AG08395 (cell line): Measurements from ENCODE around the gene COX5A.
"Not testable (repeated sequence)": the region's sequence is repeated elsewhere in the genome, so short reads cannot be mapped to it uniquely, and the experiment has no call there.

ENCODE experiments used
- DNase-seq: peaks from one replicate; pipeline ENCODE4 v3.0.0; 2012; ENCODE audit warnings: mixed read lengths, low spot score

COX5A gene

GRCh38 chr15:74901612-74902063, 36.2 kb downstream of the COX5A start:
- DNase-seq, result peak; percentile 85

- no peak for DNase-seq
Observed at GRCh38 chr15:74897300-74897701, 40.6 kb downstream of the COX5A start.

GRCh38 chr15:74896316-74896715, 41.6 kb downstream of the COX5A start:
- DNase-seq, result no peak

- DNase-seq, result no peak
Observed at GRCh38 chr15:74895830-74896229, 42.0 kb downstream of the COX5A start.

- not testable (repeated sequence) for DNase-seq
Observed at GRCh38 chr15:74894383-74894782, 43.5 kb downstream of the COX5A start.

- DNase-seq, result no peak
Observed at GRCh38 chr15:74893627-74894026, 44.2 kb downstream of the COX5A start.

GRCh38 chr15:74892931-74893330, 44.9 kb downstream of the COX5A start:
- DNase-seq, result no peak

- no peak for DNase-seq
Observed at GRCh38 chr15:74892313-74892712, 45.6 kb downstream of the COX5A start.

GRCh38 chr15:74891469-74891868, 46.4 kb downstream of the COX5A start:
- DNase-seq, result no peak

- no peak for DNase-seq
Observed at GRCh38 chr15:74890665-74890960, 47.3 kb downstream of the COX5A start.

- peak; percentile 95 for DNase-seq
Observed at GRCh38 chr15:74889883-74890664, 47.8 kb downstream of the COX5A start, which contains the start of gene MPI. TSS of gene MPI (plus strand) at chr15:74890042. CDS start at chr15:74890074, 32 bp downstream.

- DNase-seq, result peak; percentile 52
Observed at GRCh38 chr15:74889390-74889882, 48.4 kb downstream of the COX5A start.

GRCh38 chr15:74888716-74889115, 49.2 kb downstream of the COX5A start:
- no peak for DNase-seq

- not testable (repeated sequence) for DNase-seq
Observed at GRCh38 chr15:74887537-74888193, 50.2 kb downstream of the COX5A start.

- no peak for DNase-seq
Observed at GRCh38 chr15:74885461-74885860, 52.4 kb downstream of the COX5A start.

GRCh38 chr15:74884428-74885223, 53.2 kb downstream of the COX5A start:
- peak; percentile 27 for DNase-seq

- DNase-seq, result no peak
Observed at GRCh38 chr15:74882528-74882927, 55.3 kb downstream of the COX5A start.

- no peak for DNase-seq
Observed at GRCh38 chr15:74878273-74878672, 59.6 kb downstream of the COX5A start.

GRCh38 chr15:74873756-74874424, 64.0 kb downstream of the COX5A start:
- DNase-seq, result peak; percentile 17

- peak; percentile 98 for DNase-seq
Observed at GRCh38 chr15:74873036-74873755, 64.7 kb downstream of the COX5A start, which contains the start of gene SCAMP2. TSS of gene SCAMP2 (minus strand) at chr15:74873365. CDS start at chr15:74873255, 110 bp downstream.

- no peak for DNase-seq
Observed at GRCh38 chr15:74872702-74873035, 65.2 kb downstream of the COX5A start.
